CD4-positive, alpha-beta memory T cell (primary cell): ENCODE measurements around the gene COPG2. TPM values are rescaled to one million over a fixed set of nuclear protein-coding genes. Genes with fewer than 3 reads are reported as not detected.

Source experiments
- CTCF ChIA-PET: fragments of 350-600 bp; sonication (Branson Sonifier 250); formaldehyde crosslinking; loops from one replicate; lab custom pipeline; 2021; ENCODE audit warnings: inconsistent platforms; ENCODE audit not compliant: partially characterized antibody; lab: Charles Lee
- POLR2A ChIA-PET: fragments of 350-600 bp; sonication (Branson Sonifier 250); formaldehyde crosslinking; loops from one replicate; lab custom pipeline; 2021; ENCODE audit not compliant: partially characterized antibody; lab: Charles Lee
- DNase-seq, 5 donors: peaks; one replicate each; pipeline versions ENCODE4 v3.0.0 to v3.0.0-alpha.2; 2020 to 2022; ENCODE audit warnings: mixed read lengths in 1 of 5
- H3K27ac ChIP-seq: one replicate; pipeline ENCODE4 v1.7.0; 2013; ENCODE audit warnings: low read depth, low read length
- H3K27me3 ChIP-seq: 2 replicates; pipeline ENCODE4 v1.7.0; 2013; ENCODE audit warnings: mild to moderate bottlenecking, low read length, moderate library complexity; ENCODE audit not compliant: insufficient read depth
- H3K36me3 ChIP-seq: 2 replicates; pipeline ENCODE4 v1.7.0; 2013; ENCODE audit warnings: mild to moderate bottlenecking, low read length, moderate library complexity; ENCODE audit not compliant: insufficient read depth
- H3K4me1 ChIP-seq: 2 replicates; pipeline ENCODE4 v1.7.0; 2013; ENCODE audit warnings: mild to moderate bottlenecking, low read length, moderate library complexity; ENCODE audit not compliant: insufficient read depth
- H3K4me3 ChIP-seq, 2 donors: one replicate each; pipeline ENCODE4 v1.7.0; 2013; ENCODE audit warnings: low read length in 2 of 2, mild to moderate bottlenecking in 1 of 2
- H3K9me3 ChIP-seq, 2 donors: one replicate each; pipeline ENCODE4 v1.7.0; 2013; ENCODE audit warnings: low read length in 2 of 2, control low read depth in 1 of 2; ENCODE audit not compliant: control insufficient read depth in 1 of 2
- H3K27ac Mint-ChIP-seq, 7 donors: one replicate each; pipeline ENCODE4 v1.8.0; 2020 to 2021; ENCODE audit warnings: mixed read lengths in 7 of 7, mild to moderate bottlenecking in 6 of 7, inconsistent platforms in 3 of 7, moderate library complexity in 3 of 7
- H3K27me3 Mint-ChIP-seq, 2 donors: one replicate each; pipeline ENCODE4 v1.8.0; 2020 to 2021; ENCODE audit warnings: mixed read lengths in 2 of 2
- H3K36me3 Mint-ChIP-seq, 2 donors: one replicate each; pipeline ENCODE4 v1.8.0; 2020 to 2021; ENCODE audit warnings: mixed read lengths in 2 of 2, inconsistent platforms in 1 of 2, mild to moderate bottlenecking in 1 of 2
- H3K4me1 Mint-ChIP-seq, 4 donors: one replicate each; pipeline ENCODE4 v1.8.0; 2020 to 2021; ENCODE audit warnings: mixed read lengths in 4 of 4, mild to moderate bottlenecking in 1 of 4
- H3K4me3 Mint-ChIP-seq, 8 donors: one replicate each; pipeline ENCODE4 v1.8.0; 2020 to 2021; ENCODE audit warnings: mixed read lengths in 8 of 8, mild to moderate bottlenecking in 7 of 8, moderate library complexity in 6 of 8, inconsistent platforms in 3 of 8
- H3K9me3 Mint-ChIP-seq, 8 donors: one replicate each; pipeline ENCODE4 v1.8.0; 2020 to 2021; ENCODE audit warnings: mixed read lengths in 8 of 8, mild to moderate bottlenecking in 5 of 8, inconsistent platforms in 3 of 8, moderate library complexity in 1 of 8
- intact Hi-C: fragments of 100-400 bp; cut with micrococcal nuclease; formaldehyde crosslinking; loops from one replicate; pipeline ENCODE4 v1.15.1; 2023
- polyA plus RNA-seq, 2 donors: library from polyadenylated mRNA; unstranded; fragments of 300-500 nt; fragmentation: Illumina TruSeq; gene quantifications; one replicate each; pipeline ENCODE4 v1.2.3, GENCODE V29; 2021
- total RNA-seq, 2 experiments: library from RNA; stranded (reverse); gene quantifications; one replicate each; pipeline ENCODE4 v1.2.3, GENCODE V29; 2021

Gene COPG2
- total and polyA plus RNA-seq, 4 experiments from 2014 or later, result 0.92 to 8.2 (median 4.9) TPM

DNA sequence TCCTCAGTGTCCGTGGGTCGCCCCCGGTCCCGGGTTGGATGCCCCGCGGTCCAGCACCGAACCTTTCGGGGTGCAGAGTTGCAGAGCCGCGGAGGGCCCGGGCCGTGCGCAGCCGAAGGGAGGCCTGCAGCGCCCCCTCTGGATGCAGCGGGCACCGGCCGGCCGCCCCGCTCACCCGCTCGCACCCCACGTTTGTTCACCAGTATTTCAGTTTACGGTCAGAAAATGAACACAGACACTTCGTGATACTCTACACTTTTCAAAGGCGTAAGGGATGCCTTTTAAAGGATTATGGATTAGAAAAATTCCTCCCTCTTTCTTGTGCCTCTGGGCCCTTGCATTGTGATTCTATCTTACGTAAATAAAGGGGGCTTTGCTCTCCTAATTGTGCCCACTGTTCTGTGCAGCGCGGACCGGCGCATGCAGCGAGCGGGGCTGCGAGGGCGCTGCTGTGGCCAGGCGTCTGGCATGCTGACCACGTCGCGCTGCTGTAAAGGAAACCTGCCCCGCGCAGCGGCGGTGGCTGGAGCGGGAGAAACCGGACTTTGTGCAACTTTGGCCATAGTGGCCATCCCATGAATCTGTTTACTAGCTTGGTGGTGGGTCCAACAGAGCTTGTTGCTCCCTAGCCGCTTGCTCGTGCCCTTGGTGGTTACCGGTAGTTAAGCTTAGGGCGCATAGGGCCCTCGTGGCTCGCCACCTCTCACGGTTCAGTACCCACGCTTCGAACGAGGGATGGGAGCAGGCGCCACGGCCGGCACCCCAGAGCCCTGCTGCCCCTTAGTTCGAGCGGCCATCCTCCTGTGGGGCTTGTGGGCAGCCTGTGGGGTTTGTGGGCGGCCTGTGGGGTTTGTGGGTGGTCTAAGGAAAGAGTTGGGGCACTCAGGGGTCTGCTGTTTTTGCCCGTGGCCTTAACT, 177.4 kb downstream of the COPG2 start:
- Histone ChIP-seq H3K27me3 (no peaks in the 10 kb centered on the region), H3K4me3 (no peak overlapping the region), H3K9me3 (no peaks in the 10 kb centered on the region), H3K36me3 (no peaks in the 10 kb centered on the region), H3K27ac (no peak overlapping the region), H3K4me1 (peaks cover 18% of the 10 kb centered on the region)
- ChIA-PET POLR2A (no interaction called here), CTCF (no interaction called here)
- peak overlapping the region; percentile 42 to 78 (median 62) for H3K4me3 Mint-ChIP-seq
- intact Hi-C loops, result loop anchor here (10.0 kb wide), 1 partner anchor 246 kb away; no protein-coding TSS in a partner anchor
- DNase-seq, result peak in 1 of 5 donors; percentile 17
- peaks cover 0 to 2% (median 0%) of the 10 kb centered on the region in 8 donors for H3K9me3 Mint-ChIP-seq
- H3K36me3 Mint-ChIP-seq, result no peaks in the 10 kb centered on the region
- H3K4me1 Mint-ChIP-seq, result peaks cover 11 to 30% (median 16%) of the 10 kb centered on the region in 4 donors
- peaks cover 27 to 29% of the 10 kb centered on the region in 2 donors for H3K27me3 Mint-ChIP-seq
- no peak overlapping the region for H3K27ac Mint-ChIP-seq

GRCh38 chr7:130490311-130490791, 178.2 kb downstream of the COPG2 start:
- ChIA-PET CTCF (no interaction called here), POLR2A (no interaction called here)
- Histone ChIP-seq H3K4me1 (peaks cover 18% of the 10 kb centered on the region), H3K4me3 (no peak overlapping the region), H3K36me3 (no peaks in the 10 kb centered on the region), H3K9me3 (no peaks in the 10 kb centered on the region), H3K27ac (no peak overlapping the region), H3K27me3 (peaks cover 4% of the 10 kb centered on the region)
- intact Hi-C loops, result loop anchor here (10.0 kb wide), 1 partner anchor 246 kb away; no protein-coding TSS in a partner anchor
- DNase-seq, result no peak
- H3K27me3 Mint-ChIP-seq, result peaks cover 28 to 33% of the 10 kb centered on the region in 2 donors
- H3K9me3 Mint-ChIP-seq, result peaks cover 0 to 2% (median 0%) of the 10 kb centered on the region in 8 donors
- H3K27ac Mint-ChIP-seq, result no peak overlapping the region
- no peaks in the 10 kb centered on the region for H3K36me3 Mint-ChIP-seq
- peaks cover 17 to 38% (median 21%) of the 10 kb centered on the region in 4 donors for H3K4me1 Mint-ChIP-seq
- no peak overlapping the region for H3K4me3 Mint-ChIP-seq

GRCh38 chr7:130489140-130489983, 179.2 kb downstream of the COPG2 start:
- Histone ChIP-seq H3K4me3 (no peak overlapping the region), H3K36me3 (no peaks in the 10 kb centered on the region), H3K4me1 (peaks cover 18% of the 10 kb centered on the region), H3K27me3 (peaks cover 6% of the 10 kb centered on the region), H3K27ac (no peak overlapping the region), H3K9me3 (no peaks in the 10 kb centered on the region)
- H3K27ac Mint-ChIP-seq, result no peak overlapping the region
- H3K4me1 Mint-ChIP-seq, result peaks cover 20 to 44% (median 21%) of the 10 kb centered on the region in 4 donors
- no peaks in the 10 kb centered on the region for H3K36me3 Mint-ChIP-seq
- peaks cover 0 to 2% (median 0%) of the 10 kb centered on the region in 8 donors for H3K9me3 Mint-ChIP-seq
- POLR2A ChIA-PET, result no interaction called here
- H3K27me3 Mint-ChIP-seq, result peaks cover 37% of the 10 kb centered on the region in 2 donors
- DNase-seq, result no peak
- CTCF ChIA-PET, result no interaction called here
- intact Hi-C loops, result no loop called here
- no peak overlapping the region for H3K4me3 Mint-ChIP-seq

DNA sequence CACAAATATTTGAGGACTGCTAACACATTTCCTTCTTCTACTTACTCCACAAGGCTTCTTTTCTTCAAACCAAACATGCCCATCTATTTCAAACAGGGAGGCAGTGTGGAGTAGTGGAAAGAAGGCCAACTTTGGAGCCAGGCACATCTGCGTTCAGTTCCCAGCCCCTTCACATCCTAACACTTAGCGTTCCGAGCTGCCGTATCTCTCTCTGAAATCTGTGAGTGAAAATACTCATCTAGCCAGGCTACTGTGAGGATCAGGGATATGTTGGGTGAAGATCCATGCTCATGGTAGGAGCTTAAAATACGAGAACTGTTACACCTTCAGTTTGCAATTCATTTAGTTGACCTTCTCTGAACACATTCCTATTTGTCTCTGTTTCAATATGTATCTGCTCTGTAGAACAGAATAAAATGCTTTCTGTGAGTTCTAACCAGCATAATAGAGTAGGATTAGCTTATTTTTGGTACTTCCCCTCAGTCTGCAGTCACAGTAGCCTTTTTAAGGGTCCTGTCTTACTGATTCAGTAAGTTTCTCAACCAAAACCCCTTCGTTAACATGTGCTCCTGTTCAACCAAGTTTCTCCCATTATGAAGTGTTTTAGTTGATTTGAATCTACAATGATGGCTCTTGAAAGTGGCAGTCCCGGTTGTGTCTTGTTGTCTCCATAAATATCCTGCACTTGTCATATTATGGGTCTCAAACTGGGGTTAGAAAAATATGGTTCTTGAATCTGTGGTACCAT, 180.0 kb downstream of the COPG2 start:
- Mint-ChIP-seq H3K9me3 (peaks cover 0 to 2% (median 0%) of the 10 kb centered on the region in 8 donors), H3K27ac (no peak overlapping the region), H3K27me3 (peaks cover 36 to 37% of the 10 kb centered on the region in 2 donors), H3K36me3 (no peaks in the 10 kb centered on the region), H3K4me1 (peaks cover 20 to 41% (median 21%) of the 10 kb centered on the region in 4 donors), H3K4me3 (peak overlapping the region in 1 of 8 donors; percentile 21)
- no peaks in the 10 kb centered on the region for H3K9me3 ChIP-seq
- peaks cover 18% of the 10 kb centered on the region for H3K4me1 ChIP-seq
- DNase-seq, result no peak
- ChIA-PET POLR2A (no interaction called here), CTCF (interaction anchor here (1.7 kb wide), 1 partner anchor 270 kb away, joined by 3 read pairs; no protein-coding TSS in a partner anchor)
- intact Hi-C loops, result no loop called here
- no peaks in the 10 kb centered on the region for H3K36me3 ChIP-seq
- H3K27me3 ChIP-seq, result peaks cover 6% of the 10 kb centered on the region
- no peak overlapping the region for H3K27ac ChIP-seq
- H3K4me3 ChIP-seq, result no peak overlapping the region

- DNase-seq, result no peak
- CTCF ChIA-PET, result interaction anchor here (0.8 to 1.7 kb wide), 4 partner anchors 11 to 271 kb away, joined by 3 read pairs; no protein-coding TSS in a partner anchor
- POLR2A ChIA-PET, result no interaction called here
- Histone ChIP-seq H3K36me3 (no peaks in the 10 kb centered on the region), H3K4me3 (peak overlapping the region; percentile 24 to 66), H3K4me1 (peaks cover 18% of the 10 kb centered on the region), H3K9me3 (no peaks in the 10 kb centered on the region), H3K27me3 (peaks cover 8% of the 10 kb centered on the region), H3K27ac (no peak overlapping the region)
- peaks cover 17 to 31% (median 19%) of the 10 kb centered on the region in 4 donors for H3K4me1 Mint-ChIP-seq
- H3K9me3 Mint-ChIP-seq, result peaks cover 0 to 2% (median 0%) of the 10 kb centered on the region in 8 donors
- peak overlapping the region; percentile 84 to 89 (median 87) for H3K4me3 Mint-ChIP-seq
- intact Hi-C loops, result loop anchor here (1.0 kb wide), 1 partner anchor 271 kb away; no protein-coding TSS in a partner anchor
- H3K27ac Mint-ChIP-seq, result peak overlapping the region in 2 of 7 donors; percentile 25 to 58
- H3K36me3 Mint-ChIP-seq, result no peaks in the 10 kb centered on the region
- peaks cover 31 to 37% of the 10 kb centered on the region in 2 donors for H3K27me3 Mint-ChIP-seq
Measured at GRCh38 chr7:130486954-130487436, 181.6 kb downstream of the COPG2 start.
